HCT116 (cell line): Measurements from ENCODE around the gene UPB1. TPM values are rescaled to one million over a fixed set of nuclear protein-coding genes. Genes with fewer than 3 reads are reported as not detected.

Source experiments
- ATAC-seq: fragments of 200-7000 bp; cut with Tn5 transposase; 2 replicates; pipeline ENCODE4 v1.9.1; 2020; ENCODE audit warnings: mild to moderate bottlenecking, moderate library complexity
- BruUV-seq: library from RNA; stranded (reverse); fragments of 400-500 nt; replicated peaks from 2 replicates; lab custom pipeline; 2021; lab: Mats Ljungman, UMichigan
- CTCF ChIA-PET: fragments of 300-600 bp; sonication (Branson Sonifier 250); formaldehyde crosslinking; loops from one replicate; lab custom pipeline; 2021; ENCODE audit warnings: antibody characterized with exemption; lab: Charles Lee
- POLR2A ChIA-PET: fragments of 300-600, 350-600 bp; sonication (Branson Sonifier 250); formaldehyde crosslinking; loops from one replicate; lab custom pipeline; 2021; ENCODE audit warnings: antibody characterized with exemption; lab: Charles Lee
- RAD21 ChIA-PET, 2 experiments: fragments of 300-600 bp; sonication (Branson Sonifier 250); formaldehyde crosslinking; loops; one replicate each; lab custom pipeline; 2023; ENCODE audit warnings: low total read pairs in 2 of 2; ENCODE audit not compliant: uncharacterized antibody in 2 of 2, unreplicated experiment in 2 of 2, low non-redundant PET in 1 of 2; lab: Charles Lee
- DNase-seq: peaks from one replicate; pipeline ENCODE4 v3.0.0-alpha.2; 2010; ENCODE audit warnings: low read depth, low spot score
- H2AFZ ChIP-seq: fragments of 200-600 bp; shearing (Covaris generic), sonication (generic); 2 replicates; pipeline ENCODE4 v1.6.1; 2017; ENCODE audit warnings: low read depth, mixed run types, mixed read lengths, antibody characterized with exemption, low read length; ENCODE audit not compliant: poor library complexity, severe bottlenecking
- H3K27ac ChIP-seq: 2 replicates; pipeline ENCODE4 v1.5.1; 2012; ENCODE audit warnings: low read depth, low read length
- H3K27me3 ChIP-seq: fragments of 200-600 bp; sonication (generic); 2 replicates; pipeline ENCODE4 v1.6.1; 2016; ENCODE audit warnings: mixed run types, low read length, mixed read lengths; ENCODE audit not compliant: insufficient read depth
- H3K36me3 ChIP-seq, 2 experiments: fragments of 200-500 bp in 1 of 2; fragments of 200-600 bp in 1 of 2; sonication (Bioruptor generic) in 1 of 2; sonication (generic) in 1 of 2; 2 replicates each; pipeline versions ENCODE4 v1.5.1 to v1.6.1; 2014 to 2016; ENCODE audit warnings: low read length in 2 of 2, inconsistent platforms in 1 of 2, mixed read lengths in 1 of 2, mixed run types in 1 of 2; ENCODE audit not compliant: insufficient read depth in 2 of 2, control insufficient read depth in 1 of 2
- H3K4me1 ChIP-seq, 2 experiments: fragments of 200-600 bp in 1 of 2; sonication (generic) in 1 of 2; 2 replicates each; pipeline versions ENCODE4 v1.5.1 to v1.6.1; 2012 to 2017; ENCODE audit warnings: low read length in 2 of 2, inconsistent platforms in 1 of 2, mild to moderate bottlenecking in 1 of 2, mixed read lengths in 1 of 2, mixed run types in 1 of 2, moderate library complexity in 1 of 2; ENCODE audit not compliant: insufficient read depth in 2 of 2, control insufficient read depth in 1 of 2
- H3K4me2 ChIP-seq: fragments of 200-600 bp; sonication (generic); 2 replicates; pipeline ENCODE4 v1.6.1; 2017; ENCODE audit warnings: mixed run types, low read length, mixed read lengths
- H3K4me3 ChIP-seq, 2 experiments: fragments of 200-600 bp in 1 of 2; sonication (generic) in 1 of 2; replicated peaks in 1 of 2; 2 replicates each; pipeline ENCODE4 v1.5.1; 2011 to 2016; ENCODE audit warnings: low read length in 2 of 2, control low read depth in 1 of 2, low read depth in 1 of 2, mild to moderate bottlenecking in 1 of 2, mixed read lengths in 1 of 2, mixed run types in 1 of 2
- H3K79me2 ChIP-seq: fragments of 200-600 bp; sonication (generic); 2 replicates; pipeline ENCODE4 v1.6.1; 2017; ENCODE audit warnings: mild to moderate bottlenecking, mixed run types, low read length, moderate library complexity, mixed read lengths; ENCODE audit not compliant: insufficient read depth
- H3K9ac ChIP-seq: fragments of 200-600 bp; sonication (generic); 2 replicates; pipeline ENCODE4 v1.6.1; 2016; ENCODE audit warnings: low read length, mixed read lengths
- H3K9me2 ChIP-seq: fragments of 200-600 bp; sonication (generic), shearing (Covaris generic); 2 replicates; pipeline ENCODE4 v1.6.1; 2017; ENCODE audit warnings: mixed run types, mild to moderate bottlenecking, moderate library complexity; ENCODE audit not compliant: insufficient read depth
- H3K9me3 ChIP-seq, 2 experiments: fragments of 200-500 bp in 1 of 2; fragments of 200-600 bp in 1 of 2; sonication (Bioruptor generic) in 1 of 2; sonication (generic) in 1 of 2; 2 replicates each; pipeline ENCODE4 v1.6.1; 2014 to 2017; ENCODE audit warnings: low read length in 2 of 2, mixed read lengths in 2 of 2, inconsistent platforms in 1 of 2, low read depth in 1 of 2, mild to moderate bottlenecking in 1 of 2, mixed run types in 1 of 2, moderate library complexity in 1 of 2; ENCODE audit not compliant: control insufficient read depth in 1 of 2, insufficient read depth in 1 of 2
- H4K20me1 ChIP-seq: fragments of 200-600 bp; sonication (generic), shearing (Covaris generic); 2 replicates; pipeline ENCODE4 v1.6.1; 2017; ENCODE audit warnings: mixed run types, mild to moderate bottlenecking, moderate library complexity; ENCODE audit not compliant: insufficient read depth
- ATF3 ChIP-seq: IDR thresholded peaks from 2 replicates; pipeline ENCODE4 v1.6.1; 2012
- CBX3 ChIP-seq: IDR thresholded peaks from 2 replicates; pipeline ENCODE4 v1.6.1; 2012; ENCODE audit warnings: low read depth
- CEBPB ChIP-seq: IDR thresholded peaks from 2 replicates; pipeline ENCODE4 v1.6.1; 2012; ENCODE audit warnings: low read depth
- CTCF ChIP-seq, 3 experiments: fragments of 200-600 bp in 1 of 3; sonication (generic) in 1 of 3; IDR thresholded peaks in 2 of 3; conservative IDR thresholded peaks in 1 of 3; 2 replicates each; pipeline ENCODE4 v1.5.1; 2012 to 2017; ENCODE audit warnings: low read depth in 2 of 3, low read length in 2 of 3, antibody characterized with exemption in 1 of 3, borderline replicate concordance in 1 of 3, control low read depth in 1 of 3, mild to moderate bottlenecking in 1 of 3, mixed read lengths in 1 of 3, mixed run types in 1 of 3, moderate library complexity in 1 of 3; ENCODE audit not compliant: insufficient read depth in 1 of 3
- EGR1 ChIP-seq: IDR thresholded peaks from 2 replicates; pipeline ENCODE4 v1.6.1; 2012; ENCODE audit warnings: low read depth
- ELF1 ChIP-seq: IDR thresholded peaks from 2 replicates; pipeline ENCODE4 v1.6.1; 2012; ENCODE audit warnings: low read depth, borderline replicate concordance
- EZH2 ChIP-seq: fragments of 200-600 bp; sonication (generic); IDR thresholded peaks from 2 replicates; pipeline ENCODE4 v1.6.1; 2017; ENCODE audit warnings: antibody characterized with exemption, mixed run types
- EZH2phosphoT487 ChIP-seq: fragments of 200-600 bp; IDR thresholded peaks from 2 replicates; pipeline ENCODE4 v1.6.1; 2018; ENCODE audit warnings: antibody characterized with exemption, borderline replicate concordance
- FOSL1 ChIP-seq: IDR thresholded peaks from 2 replicates; pipeline ENCODE4 v1.6.1; 2012; ENCODE audit warnings: low read depth
- JUND ChIP-seq: IDR thresholded peaks from 2 replicates; pipeline ENCODE4 v1.6.1; 2012
- POLR2A ChIP-seq: IDR thresholded peaks from 2 replicates; pipeline ENCODE4 v1.7.0; 2011; ENCODE audit warnings: borderline replicate concordance; ENCODE audit not compliant: insufficient read depth, insufficient read length; ENCODE audit errors: extremely low read depth
- POLR2AphosphoS5 ChIP-seq: IDR thresholded peaks from 2 replicates; pipeline ENCODE4 v1.6.1; 2011; ENCODE audit warnings: mild to moderate bottlenecking, low read depth, low read length, moderate library complexity
- RAD21 ChIP-seq: IDR thresholded peaks from 2 replicates; pipeline ENCODE4 v1.6.1; 2012; ENCODE audit warnings: low read depth, mild to moderate bottlenecking
- REST ChIP-seq: IDR thresholded peaks from 2 replicates; pipeline ENCODE4 v1.6.1; 2012; ENCODE audit warnings: low read depth
- SP1 ChIP-seq: IDR thresholded peaks from 2 replicates; pipeline ENCODE4 v1.6.1; 2012; ENCODE audit warnings: low read depth
- ZBTB33 ChIP-seq: IDR thresholded peaks from 2 replicates; pipeline ENCODE4 v1.6.1; 2011; ENCODE audit warnings: mild to moderate bottlenecking, low read length, moderate library complexity; ENCODE audit not compliant: insufficient replicate concordance; ENCODE audit errors: extremely low read depth
- ZNF274 ChIP-seq: fragments of 200-500 bp; sonication (Bioruptor generic); IDR thresholded peaks from 2 replicates; pipeline ENCODE4 v1.6.1; 2014; ENCODE audit warnings: mild to moderate bottlenecking, low read depth, low read length, inconsistent platforms
- intact Hi-C: fragments of 100-400 bp; cut with micrococcal nuclease; formaldehyde crosslinking; loops from 2 replicates; pipeline ENCODE4 v1.10.0; 2022
- total RNA-seq: library from RNA; stranded (reverse); gene quantifications from one replicate; pipeline ENCODE4 v1.2.1, GENCODE V29; 2021; ENCODE audit not compliant: unreplicated experiment

The UPB1 gene
- total RNA-seq, 1 experiment from 2014 or later: 0.27 TPM

GRCh38 chr22:24550028-24550901 is 55.1 kb downstream of the UPB1 start (continued):
- TF ChIP-seq POLR2AphosphoS5: no peak
- TF ChIP-seq, all 23 proteins: peak for 0

- ChIA-PET POLR2A (no interaction called here), RAD21 (no interaction called here), CTCF (no interaction called here)
- Histone ChIP-seq H3K36me3 (peaks cover 0 to 10% of the 10 kb centered on the region in 2 experiments; a peak in 2 of 4 replicates), H3K9ac (no peak overlapping the region), H3K27ac (no peak overlapping the region), H3K4me1 (peaks cover 6 to 13% of the 10 kb centered on the region in 2 experiments; a peak in 3 of 4 replicates), H3K4me2 (no peak overlapping the region), H3K79me2 (peaks cover 41% of the 10 kb centered on the region), H4K20me1 (no peaks in the 10 kb centered on the region), H2AFZ (no peak overlapping the region), H3K27me3 (no peaks in the 10 kb centered on the region), H3K9me3 (no peaks in the 10 kb centered on the region), H3K9me2 (no peaks in the 10 kb centered on the region), H3K4me3 (no peak overlapping the region)
- no TSS peak for BruUV-seq
- ATAC-seq (no peak), DNase-seq (no peak)
- intact Hi-C loops: no loop called here
- TF ChIP-seq SP1 (no peak), ZBTB33 (no peak), RAD21 (no peak), CBX3 (no peak), EZH2phosphoT487 (no peak), ZNF274 (no peak), ATF3 (no peak), CTCF (IDR thresholded peaks at IDR 0.05 in 2 of 3, conservative IDR thresholded peaks at IDR 0.05 in 1 of 3; ENCODE audit: borderline replicate concordance in 1 of 3, insufficient read depth in 1 of 3, low read depth in 2 of 3, low read length in 2 of 3) (no peak), FOSL1 (no peak), REST (no peak), CEBPB (no peak), ELF1 (no peak), POLR2A (no peak), EZH2 (no peak), EGR1 (no peak), JUND (no peak)
Observed at GRCh38 chr22:24550902-24551435, 55.8 kb downstream of the UPB1 start.
